LHCN-M2 (cell line): ENCODE results near the gene DHX38. TPM values are rescaled to one million over a fixed set of nuclear protein-coding genes. Genes with fewer than 3 reads are reported as not detected.
"Not testable (repeated sequence)": the region's sequence is repeated elsewhere in the genome, so short reads cannot be mapped to it uniquely, and the experiment has no call there.

Experiments
- DNase-seq: peaks from one replicate; pipeline ENCODE4 v3.0.0-alpha.2; 2012; ENCODE audit warnings: low read depth
- polyA plus RNA-seq: library from polyadenylated mRNA; unstranded; fragments of >200 nt; gene quantifications from one replicate; pipeline ENCODE4 v1.2.1, GENCODE V29; 2012; ENCODE audit warnings: missing spikeins
- total RNA-seq: library from RNA; depleted of rRNA; stranded (reverse); fragments of >200 nt; gene quantifications from 2 replicates; pipeline ENCODE4 v1.2.3, GENCODE V29; 2014; rRNA removed

The DHX38 gene
- 36.5 and 46.3 TPM in 2 replicates for total RNA-seq
- polyA plus RNA-seq: 45.0 TPM

GRCh38 chr16:72093448-72094265 is at the start of gene DHX38, which contains the start of gene TXNL4B:
Gene DHX38, plus strand, starts transcription at chr16:72093847. Its CDS starts 2,311 bp downstream, at chr16:72096158.
Gene TXNL4B, minus strand, starts transcription at chr16:72093620. Its CDS starts 2,871 bp downstream, at chr16:72090749.
- peak; percentile 99 for DNase-seq

- no peak for DNase-seq
Observed at GRCh38 chr16:72044296-72044695, 49.4 kb upstream of the DHX38 start.

DNA sequence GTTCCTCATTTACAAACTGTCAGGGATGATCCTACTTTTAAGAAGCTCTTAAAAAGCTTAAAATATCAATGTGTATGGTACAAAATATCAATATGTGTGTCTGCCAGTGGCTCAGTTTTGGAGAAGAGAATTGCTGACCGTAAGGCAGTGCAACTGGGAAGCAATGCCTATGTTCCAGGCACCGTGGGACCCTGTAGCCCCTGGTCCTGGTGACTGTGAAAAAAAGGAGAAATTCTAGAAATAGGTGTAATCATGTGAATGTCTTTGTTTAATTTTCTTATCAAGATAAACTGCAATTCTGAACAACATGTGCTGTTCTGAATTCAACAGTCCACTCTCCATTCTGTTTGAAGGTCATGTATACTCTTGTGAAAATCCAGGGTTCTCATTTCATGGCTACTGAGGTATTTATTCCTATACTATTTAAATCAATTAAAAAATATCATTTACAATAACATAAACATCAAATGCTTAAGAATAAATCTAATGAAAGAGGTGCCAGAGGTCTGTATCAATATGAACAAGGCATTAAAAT is 48.8 kb upstream of the DHX38 start:
- no peak for DNase-seq

DNA sequence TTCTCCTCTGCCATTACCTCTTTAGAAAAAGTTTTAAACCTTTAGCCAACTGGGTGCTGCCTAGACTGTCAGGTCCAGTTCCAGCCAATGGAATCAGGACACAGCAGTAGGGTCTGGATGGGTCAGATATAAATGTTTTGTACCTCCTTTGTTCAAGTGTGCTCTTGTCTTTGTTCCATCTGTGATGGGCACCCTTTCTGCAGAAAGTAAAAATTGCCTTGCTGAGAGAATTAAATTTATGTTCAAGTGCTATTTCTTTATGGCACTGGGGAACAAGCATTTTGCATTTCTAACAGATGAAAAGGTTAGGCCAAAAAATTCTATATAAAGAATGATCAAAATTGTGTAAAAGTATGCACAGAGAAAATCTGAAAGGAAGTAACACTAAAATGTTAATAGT is 44.5 kb upstream of the DHX38 start:
- no peak for DNase-seq

GRCh38 chr16:72050769-72051464 is 42.7 kb upstream of the DHX38 start:
- DNase-seq: peak; percentile 62

GRCh38 chr16:72051818-72052217 is 41.8 kb upstream of the DHX38 start:
- DNase-seq: no peak

DNA sequence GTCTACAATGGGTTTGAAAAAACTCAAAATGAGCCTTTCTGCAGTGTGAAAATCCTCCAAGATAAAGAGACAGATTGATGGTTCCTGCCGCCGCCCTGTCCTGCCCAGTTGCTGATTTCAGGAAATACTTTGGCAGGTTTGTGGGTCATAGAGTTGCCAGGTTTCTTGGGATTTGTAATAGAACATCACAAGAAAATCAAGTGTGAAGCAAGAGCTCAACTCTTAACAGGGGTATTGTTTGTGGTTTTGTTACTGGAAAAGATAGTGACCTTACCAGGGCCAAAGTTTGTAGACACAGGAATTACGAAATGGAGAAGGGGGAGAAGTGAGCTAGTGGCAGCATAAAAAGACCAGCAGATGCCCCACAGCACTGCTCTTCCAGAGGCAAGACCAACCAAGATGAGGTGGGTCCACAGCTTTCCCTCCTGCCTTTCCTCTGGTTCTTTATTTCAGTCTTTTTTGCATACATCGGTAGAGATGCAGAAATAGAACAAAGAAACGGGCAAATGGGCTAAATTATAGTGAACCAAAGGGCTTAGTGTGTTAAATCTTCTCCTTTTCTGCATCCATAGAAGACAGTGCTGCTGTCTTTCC is 39.3 kb upstream of the DHX38 start, which contains the start of gene HP:
Gene HP (plus strand): TSS at position 252 of the 594 bp plus-strand sequence. CDS start 148 bp downstream, at position 400.
- not testable (repeated sequence) for DNase-seq

DNA sequence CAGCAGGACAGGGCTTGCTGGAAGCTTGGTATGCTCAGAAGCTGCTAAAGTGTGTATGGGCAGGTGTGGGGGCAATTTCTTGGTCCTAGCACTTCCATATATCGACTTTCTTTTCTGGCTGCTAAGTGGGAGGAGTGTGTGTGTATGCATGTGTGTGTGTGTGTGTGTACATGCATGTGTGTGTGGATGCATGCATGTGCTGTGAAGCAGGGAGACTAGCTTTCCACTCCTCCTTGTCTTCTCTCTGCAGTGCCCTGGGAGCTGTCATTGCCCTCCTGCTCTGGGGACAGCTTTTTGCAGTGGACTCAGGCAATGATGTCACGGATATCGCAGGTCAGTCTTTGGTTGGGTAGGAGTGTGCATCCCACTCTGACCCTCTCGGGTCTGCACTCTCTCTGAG is 37.7 kb upstream of the DHX38 start:
- no peak for DNase-seq

DNA sequence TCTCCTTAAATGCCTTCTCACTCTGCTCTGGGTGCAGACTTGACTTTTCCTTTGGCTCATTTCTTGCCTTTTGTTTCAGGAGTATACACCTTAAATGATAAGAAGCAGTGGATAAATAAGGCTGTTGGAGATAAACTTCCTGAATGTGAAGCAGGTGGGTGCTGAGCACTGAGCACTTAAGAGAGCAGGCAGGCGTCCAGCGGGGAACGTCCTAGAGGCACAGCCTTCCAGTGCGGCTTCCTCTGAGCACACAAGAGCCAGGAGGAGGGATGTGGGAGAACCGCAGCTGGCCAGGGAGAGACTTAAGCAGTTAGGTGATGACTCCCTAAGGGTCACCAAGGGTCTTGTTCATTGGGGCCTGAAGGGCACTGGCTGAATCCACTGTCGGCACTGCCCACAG is 36.3 kb upstream of the DHX38 start:
- DNase-seq: not testable (repeated sequence)

GRCh38 chr16:72059060-72059459 is 34.6 kb upstream of the DHX38 start:
- DNase-seq: not testable (repeated sequence)

DNA sequence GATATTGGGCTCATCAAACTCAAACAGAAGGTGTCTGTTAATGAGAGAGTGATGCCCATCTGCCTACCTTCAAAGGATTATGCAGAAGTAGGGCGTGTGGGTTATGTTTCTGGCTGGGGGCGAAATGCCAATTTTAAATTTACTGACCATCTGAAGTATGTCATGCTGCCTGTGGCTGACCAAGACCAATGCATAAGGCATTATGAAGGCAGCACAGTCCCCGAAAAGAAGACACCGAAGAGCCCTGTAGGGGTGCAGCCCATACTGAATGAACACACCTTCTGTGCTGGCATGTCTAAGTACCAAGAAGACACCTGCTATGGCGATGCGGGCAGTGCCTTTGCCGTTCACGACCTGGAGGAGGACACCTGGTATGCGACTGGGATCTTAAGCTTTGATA is 33.2 kb upstream of the DHX38 start:
- DNase-seq: no peak

DNA sequence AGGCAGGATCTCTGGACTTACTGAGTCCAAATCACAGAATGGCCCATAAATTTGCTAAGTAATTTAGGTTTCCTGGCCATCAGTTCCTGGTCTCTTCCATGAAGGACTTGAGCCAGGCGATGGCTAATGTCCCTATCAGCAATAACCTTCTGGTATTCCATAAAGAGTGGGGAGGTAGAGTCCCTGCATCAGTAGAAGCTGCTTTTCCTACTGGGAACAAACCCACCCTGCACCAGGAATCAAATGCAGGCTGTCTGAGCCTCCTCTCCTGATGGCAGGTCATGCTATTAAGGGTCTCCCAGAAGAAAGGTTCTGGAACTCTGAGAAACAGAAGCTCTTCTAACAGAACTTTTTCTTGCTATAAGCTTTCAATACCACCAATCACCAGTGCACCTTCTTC is 32.1 kb upstream of the DHX38 start:
- no peak for DNase-seq

- no peak for DNase-seq
Observed at GRCh38 chr16:72064361-72064894, 29.2 kb upstream of the DHX38 start.

- DNase-seq: peak; percentile 25
Observed at GRCh38 chr16:72066747-72067146, 26.9 kb upstream of the DHX38 start.

GRCh38 chr16:72068930-72069329 is 24.7 kb upstream of the DHX38 start:
- no peak for DNase-seq

- no peak for DNase-seq
Observed at GRCh38 chr16:72072514-72073342, 20.9 kb upstream of the DHX38 start.

DNA sequence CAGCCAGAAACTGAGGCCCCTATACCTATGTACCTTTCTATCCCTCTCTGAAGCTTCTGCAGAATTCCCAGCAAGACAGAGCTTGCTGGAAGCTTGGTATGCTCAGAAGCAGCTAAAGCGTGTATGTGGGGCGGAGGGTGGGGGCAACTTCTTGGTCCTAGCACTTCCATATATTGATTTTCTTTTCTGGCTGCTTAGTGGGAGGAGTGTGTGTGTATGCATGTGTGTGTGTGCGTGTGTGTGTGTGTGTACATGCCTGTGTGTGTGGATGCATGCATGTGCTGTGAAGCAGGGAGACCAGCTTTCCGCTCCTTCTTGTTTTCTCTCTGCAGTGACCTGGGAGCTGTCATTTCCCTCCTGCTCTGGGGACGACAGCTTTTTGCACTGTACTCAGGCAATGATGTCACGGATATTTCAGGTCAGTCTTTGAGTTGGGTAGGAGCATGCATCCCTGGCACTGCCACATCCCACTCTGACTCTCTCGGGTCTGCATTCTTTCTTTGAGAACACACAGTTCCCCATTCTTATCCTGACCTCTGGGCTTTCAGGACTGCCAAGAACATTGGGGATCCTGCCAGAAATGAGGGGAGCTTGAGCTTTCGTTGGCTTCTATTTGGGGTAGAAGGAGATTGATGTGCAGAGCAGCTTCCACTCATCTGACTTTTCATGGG is 20.0 kb upstream of the DHX38 start:
- no peak for DNase-seq

DNA sequence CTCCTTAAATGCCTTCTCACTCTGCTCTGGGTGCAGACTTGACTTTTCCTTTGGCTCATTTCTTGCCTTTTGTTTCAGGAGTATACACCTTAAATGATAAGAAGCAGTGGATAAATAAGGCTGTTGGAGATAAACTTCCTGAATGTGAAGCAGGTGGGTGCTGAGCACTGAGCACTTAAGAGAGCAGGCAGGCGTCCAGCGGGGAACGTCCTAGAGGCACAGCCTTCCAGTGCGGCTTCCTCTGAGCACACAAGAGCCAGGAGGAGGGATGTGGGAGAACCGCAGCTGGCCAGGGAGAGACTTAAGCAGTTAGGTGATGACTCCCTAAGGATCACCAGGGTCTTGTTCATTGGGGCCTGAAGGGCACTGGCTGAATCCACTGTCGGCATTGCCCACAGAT is 18.6 kb upstream of the DHX38 start:
- DNase-seq: not testable (repeated sequence)

DNA sequence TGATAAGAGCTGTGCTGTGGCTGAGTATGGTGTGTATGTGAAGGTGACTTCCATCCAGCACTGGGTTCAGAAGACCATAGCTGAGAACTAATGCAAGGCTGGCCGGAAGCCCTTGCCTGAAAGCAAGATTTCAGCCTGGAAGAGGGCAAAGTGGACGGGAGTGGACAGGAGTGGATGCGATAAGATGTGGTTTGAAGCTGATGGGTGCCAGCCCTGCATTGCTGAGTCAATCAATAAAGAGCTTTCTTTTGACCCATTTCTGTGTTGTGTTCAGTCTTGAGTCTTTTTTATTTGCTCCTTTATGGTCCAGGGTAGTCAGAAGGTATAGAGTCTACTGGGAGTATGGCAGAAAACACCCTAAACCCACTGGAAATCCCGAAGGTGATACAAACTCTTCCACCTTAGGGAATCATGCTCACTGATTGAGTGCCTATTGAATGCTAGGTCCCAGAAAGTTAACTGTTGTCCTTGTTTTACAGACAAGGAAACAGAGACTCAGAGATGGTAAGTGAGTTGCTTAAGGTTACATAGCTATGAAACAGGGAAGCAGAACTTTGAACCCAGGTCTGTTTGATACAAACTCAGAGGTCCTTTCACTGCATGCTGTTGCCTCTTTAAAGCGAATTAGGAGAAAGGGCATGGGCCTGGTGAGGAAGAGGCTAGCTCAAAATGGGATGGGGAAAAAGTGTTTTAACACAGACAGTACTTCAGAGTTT is 16.5 kb upstream of the DHX38 start:
- not testable (repeated sequence) for DNase-seq
